NCI-H2227 (cell line): ENCODE data around the gene EEA1.
"Not testable (repeated sequence)": the region's sequence is repeated elsewhere in the genome, so short reads cannot be mapped to it uniquely, and the experiment has no call there.

ENCODE experiments used
- DNase-seq: peaks from one replicate; lab custom pipeline; 2025; ENCODE audit not compliant: unreplicated experiment; lab: John Stamatoyannopoulos, UW

EEA1 gene

DNA sequence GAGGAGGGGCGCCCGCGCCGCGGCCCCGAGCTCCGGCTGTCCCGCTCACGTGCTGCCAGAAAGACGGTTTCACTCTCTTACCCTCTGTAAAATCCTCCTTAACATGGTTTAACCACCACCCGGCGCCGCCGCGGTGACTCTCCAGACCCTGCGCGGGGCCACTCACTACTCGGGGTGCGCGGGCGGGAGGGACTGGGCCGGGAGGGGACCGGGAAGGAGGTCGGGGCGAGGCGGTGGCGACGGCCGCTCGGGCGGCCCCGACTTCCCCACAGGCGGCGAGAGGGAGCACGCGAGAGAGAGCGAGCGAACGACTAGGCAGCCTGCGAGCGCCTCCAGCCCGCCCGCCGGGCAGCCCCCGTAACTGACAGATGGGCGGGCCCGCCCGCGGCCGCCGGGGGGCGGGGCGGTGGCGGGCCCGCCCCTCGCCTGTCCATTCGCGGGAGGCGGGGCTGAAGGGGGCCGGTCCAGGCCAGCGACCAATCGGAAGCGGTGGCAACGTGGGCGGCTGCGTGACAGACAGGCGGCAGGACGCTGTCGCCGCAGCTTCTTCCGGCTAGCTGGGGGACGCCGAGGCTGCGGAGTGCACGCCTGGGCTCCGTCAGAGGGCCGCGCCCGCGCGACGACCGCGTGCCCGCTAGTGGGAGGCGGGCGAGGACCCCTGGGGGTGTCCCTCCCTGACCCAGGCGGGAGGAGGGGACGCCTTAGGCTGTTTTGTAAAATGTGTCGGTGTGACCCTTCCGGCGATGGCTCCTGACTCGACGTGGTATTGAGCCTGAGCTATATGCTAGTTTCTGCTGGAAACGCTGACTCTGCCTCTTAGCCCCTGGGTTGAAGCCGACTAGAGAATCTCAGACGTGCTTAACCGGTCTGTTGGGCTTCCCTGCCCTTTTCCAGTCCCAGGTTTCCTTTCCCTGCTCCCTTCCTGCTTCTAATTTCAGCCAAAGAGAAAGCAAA, at the start of gene EEA1:
Gene EEA1 (minus strand): TSS at position 334 of the 954 bp plus-strand sequence. CDS start 229 bp downstream, at position 105.
- DNase-seq, result peak; percentile 98

DNA sequence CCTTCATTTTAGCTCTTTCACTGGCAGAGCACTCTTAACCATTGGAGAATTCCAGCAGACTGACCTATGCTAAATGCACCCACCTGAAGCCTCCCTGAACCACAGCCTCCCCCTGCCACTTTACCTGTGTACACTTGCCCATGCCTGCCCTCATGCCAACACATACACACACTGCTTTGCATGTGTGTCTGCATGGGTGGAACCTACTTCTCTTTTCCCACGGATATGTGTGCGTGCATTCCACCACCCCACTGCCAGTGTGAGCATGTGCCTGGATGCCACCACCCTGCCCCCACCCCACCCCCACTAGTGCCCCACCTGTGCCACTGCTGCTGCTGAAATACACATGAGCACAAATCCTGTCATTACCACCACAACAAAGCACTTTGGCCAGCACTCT, 49.5 kb upstream of the EEA1 start:
- DNase-seq, result no peak

DNA sequence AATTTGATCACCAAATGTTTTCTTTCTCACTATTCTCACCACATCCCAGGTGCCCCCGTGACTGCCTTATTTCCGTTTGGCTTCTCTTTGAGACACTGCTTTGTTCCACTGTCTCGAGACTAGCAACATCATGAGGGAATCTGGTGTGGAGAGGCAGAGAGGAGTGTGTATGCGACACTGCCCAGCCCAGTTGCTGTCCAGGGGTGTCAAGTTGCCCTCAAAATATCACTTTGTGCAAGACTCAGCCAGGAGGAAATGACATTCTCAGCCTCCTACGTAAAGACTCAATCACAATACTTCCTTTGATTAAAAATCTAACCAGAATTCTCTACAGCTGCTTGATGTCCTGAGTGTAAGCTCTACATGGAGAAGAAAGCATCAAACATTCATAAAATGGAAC, 48.2 kb upstream of the EEA1 start:
- no peak for DNase-seq

GRCh38 chr12:92974759-92975158, 45.7 kb upstream of the EEA1 start:
- no peak for DNase-seq

GRCh38 chr12:92973614-92974013, 44.5 kb upstream of the EEA1 start:
- no peak for DNase-seq

DNA sequence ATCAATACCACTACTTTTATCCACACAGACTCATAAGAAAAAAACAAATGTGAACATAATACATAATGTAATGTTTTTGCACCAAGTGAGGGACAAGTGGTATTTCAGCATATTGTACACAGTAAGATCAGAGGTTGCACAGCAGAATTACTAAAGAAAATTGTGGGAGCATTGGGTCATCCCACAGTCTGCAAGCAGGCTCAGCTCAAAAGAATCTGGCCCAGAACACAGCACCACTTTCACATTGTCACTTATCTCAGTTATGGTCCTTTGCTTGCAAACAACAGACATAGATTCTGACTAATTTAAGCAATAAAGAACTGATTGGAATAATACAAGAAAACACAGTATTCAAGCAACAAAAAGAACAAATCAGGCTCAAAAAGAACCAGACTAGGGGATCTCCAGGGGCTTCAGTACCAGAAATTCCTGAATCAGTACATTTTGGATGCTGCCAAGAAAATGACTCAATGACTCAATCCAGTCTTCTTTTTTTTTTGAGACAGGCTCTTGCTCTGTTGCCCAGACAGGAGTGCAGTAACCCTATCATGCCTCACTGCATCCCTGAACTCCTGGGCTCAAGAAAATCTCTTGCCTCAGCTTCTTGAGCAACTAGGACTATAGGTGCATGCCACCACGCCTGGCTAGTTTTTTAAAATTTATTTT, 42.9 kb upstream of the EEA1 start:
- no peak for DNase-seq

DNA sequence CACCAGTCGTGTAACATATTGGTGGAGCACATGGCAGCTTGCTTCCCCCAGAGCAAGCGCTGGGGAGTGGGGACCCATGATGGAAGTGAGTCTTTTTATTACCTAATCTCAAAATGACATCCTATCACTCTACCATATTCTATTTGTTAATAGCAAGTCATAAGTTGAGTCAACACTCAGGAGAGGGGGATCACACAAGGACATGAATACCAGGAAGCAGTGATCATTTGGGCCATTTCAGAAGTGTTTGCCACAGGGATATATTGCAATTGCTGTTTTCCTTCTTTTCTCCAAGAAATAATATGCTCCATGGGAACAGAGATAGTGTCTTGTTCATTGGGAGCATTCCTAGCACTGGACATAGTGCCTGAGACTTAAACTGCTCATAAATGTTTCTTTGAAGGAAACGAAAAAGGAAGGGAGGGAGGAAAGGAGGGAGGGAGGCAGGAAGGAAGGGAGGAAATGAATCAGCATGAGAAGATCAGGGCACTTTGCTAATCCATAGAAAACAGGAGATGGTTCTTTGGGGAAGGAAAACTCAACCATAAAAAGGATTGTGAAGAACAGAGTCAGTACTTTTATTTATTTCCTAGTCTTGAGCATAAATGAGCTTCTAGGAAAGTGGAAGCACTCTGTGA, 39.2 kb upstream of the EEA1 start:
- no peak for DNase-seq

- not testable (repeated sequence) for DNase-seq
Measured at GRCh38 chr12:92964378-92964777, 35.3 kb upstream of the EEA1 start.

DNA sequence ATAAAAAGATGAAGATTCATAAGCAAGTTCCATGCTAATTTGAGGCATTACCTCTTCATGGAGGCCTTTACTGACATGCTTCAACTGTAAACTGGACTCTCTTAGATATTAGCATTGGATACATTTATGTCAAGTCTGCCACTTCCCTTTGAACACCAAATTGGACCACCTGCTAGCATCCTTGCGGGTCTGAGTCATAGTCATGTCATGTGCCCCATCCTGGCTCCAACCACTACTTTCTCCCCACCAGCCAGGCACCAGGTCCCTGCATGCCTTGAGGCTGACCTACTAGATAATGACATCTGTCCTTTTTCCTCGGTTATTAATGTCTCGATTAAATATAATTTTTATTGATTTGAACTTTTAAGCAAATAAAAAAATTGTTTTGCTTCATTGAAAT, 32.9 kb upstream of the EEA1 start:
- DNase-seq, result no peak

DNA sequence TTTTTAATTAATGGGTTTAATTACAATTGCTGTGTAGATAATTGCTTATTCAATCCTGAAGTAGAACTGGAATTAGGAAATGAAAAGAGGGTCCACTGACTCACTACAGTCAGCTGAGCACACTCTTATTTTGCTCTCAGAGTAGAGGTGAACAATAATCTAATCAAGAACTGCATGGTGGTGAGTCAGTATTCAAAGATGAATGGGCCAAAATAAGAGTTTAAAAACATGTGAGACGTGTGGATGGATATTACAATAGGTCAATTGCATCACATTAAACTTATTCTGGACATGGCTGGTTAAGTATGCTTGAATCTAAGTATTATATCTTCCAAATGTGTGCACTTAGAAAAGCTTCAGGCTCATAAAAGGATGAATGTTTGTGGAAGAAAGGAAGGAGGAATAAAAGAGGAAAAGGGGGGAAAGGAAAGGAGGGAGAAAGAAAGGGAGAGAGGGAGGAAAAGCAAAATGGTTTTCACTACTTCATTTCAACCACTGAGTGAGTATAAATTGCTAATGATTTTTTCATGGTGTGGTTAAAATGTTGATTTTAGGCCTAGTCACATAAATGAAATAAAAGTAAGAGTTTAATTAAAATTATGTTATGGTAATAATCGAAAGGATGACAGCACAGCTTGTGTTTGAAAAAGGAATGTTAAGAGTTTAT, 27.0 kb upstream of the EEA1 start:
- no peak for DNase-seq

DNA sequence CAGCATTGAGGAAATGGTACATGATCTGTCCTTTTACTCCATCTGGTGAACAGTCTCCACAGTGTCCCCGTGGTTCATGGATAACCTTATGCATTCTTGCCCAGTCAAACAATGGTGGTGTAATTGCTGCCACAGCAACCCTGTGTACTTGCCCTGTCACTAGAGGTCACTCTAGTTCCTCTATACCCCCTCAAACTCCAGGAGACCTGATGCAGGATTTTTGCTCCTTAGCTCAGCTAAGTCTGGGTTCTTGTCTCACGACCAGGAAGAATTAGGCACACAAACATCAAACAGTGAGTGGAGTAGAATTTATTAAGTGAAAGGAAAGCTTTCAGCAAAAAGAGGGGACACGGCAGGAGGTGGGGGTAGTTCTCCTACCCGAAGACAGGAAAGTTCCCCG, 24.7 kb upstream of the EEA1 start:
- DNase-seq, result no peak

GRCh38 chr12:92952394-92952793, 23.3 kb upstream of the EEA1 start:
- DNase-seq, result no peak

DNA sequence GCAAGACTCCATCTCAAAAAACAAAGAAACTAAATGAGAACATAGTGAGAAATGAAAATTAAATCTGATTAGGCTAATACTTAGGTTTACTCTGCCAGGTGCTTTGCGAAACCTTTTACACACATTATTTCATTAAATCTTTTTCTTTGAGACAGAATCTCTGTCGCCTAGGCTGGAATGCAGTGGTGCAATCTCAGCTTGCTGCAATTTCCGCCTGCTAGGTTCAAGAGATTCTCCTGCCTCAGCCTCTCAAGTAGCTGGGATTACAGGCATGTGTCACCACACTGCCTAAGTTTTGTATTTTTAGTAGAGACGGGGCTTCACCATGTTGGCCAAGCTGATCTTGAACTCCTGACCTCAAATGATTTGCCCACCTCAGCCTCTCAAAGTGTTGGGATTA, 21.9 kb upstream of the EEA1 start:
- DNase-seq, result no peak

DNA sequence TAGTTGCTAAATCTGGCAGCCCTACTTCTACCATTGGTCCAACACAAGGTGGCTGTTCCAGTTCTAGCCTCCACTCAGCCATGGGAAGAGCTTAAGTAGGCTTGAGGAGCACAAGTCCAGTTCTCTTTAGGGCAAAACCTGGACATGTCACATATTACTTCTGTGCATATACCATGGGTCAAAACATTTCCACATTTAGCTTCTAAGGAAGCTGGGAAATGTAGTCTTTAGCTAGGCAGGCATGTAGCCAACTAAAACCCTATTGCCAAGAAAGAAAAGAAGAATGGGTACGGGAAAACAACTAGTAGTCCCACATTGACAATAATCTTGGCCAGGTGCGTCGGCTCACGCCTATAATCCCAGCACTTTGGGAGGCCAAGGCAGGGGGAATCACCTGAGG, 20.9 kb upstream of the EEA1 start:
- no peak for DNase-seq

DNA sequence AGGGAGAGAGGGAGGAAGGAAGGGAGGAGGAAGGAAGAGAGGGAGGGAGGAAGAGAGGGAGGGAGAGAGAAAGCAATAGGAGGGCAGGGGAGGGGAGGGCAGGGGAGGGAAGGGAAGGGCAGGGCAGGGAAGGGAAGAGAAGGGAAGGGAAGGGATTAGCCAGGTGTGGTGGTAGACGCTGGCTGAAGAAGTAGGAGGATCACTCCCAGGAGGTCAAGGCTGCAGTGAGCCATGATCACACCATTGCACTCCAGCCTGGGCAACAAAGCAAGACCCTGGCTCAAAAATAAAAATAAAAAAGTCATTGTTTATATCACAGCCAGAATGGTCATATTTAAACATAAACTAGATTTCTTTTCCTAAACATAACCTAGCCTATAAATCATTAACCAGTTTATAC, 20.4 kb upstream of the EEA1 start:
- DNase-seq, result no peak

GRCh38 chr12:92947589-92948215, 18.6 kb upstream of the EEA1 start:
- DNase-seq, result no peak

GRCh38 chr12:92945659-92946220, 16.6 kb upstream of the EEA1 start:
- DNase-seq, result no peak

- no peak for DNase-seq
Measured at GRCh38 chr12:92943482-92944250, 14.6 kb upstream of the EEA1 start.

DNA sequence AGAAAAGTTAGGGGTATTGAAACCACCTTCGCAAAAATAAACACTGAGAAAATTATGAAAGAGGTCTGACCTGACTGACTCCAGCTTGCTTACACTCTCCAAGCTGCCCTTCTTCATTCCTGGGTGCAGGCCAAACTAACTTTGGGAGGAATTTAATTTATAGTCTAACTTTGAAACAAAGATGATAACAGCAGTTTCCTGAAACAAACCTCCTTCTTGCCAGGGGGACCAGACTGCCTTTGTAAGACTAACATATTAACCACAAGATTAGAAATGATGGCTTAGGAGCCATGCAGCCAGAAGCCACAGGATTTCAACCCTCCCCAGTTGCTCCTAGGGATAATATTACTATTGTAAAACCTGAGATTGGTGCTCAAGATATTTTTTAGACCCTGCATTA, 13.8 kb upstream of the EEA1 start:
- DNase-seq, result no peak

DNA sequence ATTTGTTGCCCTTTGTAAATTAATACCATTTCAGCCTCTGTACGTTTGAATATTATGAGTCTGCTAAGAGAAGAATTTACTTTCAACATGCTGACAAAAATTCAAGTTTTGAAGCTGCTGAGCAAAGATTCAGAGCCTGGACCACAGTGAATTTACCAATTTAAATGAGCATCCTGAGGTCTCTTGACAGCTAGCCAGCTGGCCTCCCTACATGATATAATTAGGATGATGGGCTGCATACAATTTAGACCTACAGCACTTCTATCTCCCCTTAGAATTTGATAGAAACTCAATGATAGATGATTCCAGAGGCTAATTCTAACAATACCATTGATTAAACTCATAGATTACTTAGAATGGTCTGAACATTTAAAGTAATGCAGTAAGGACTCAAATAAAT, 10.0 kb upstream of the EEA1 start:
- no peak for DNase-seq
